Neuron (in vitro differentiated cells): Measurements from ENCODE around the gene RALGPS2.

Source experiments
- H2AFZ ChIP-seq: one replicate; pipeline ENCODE4 v1.6.1; 2013; ENCODE audit warnings: low read depth, mild to moderate bottlenecking, inconsistent platforms, low read length, moderate library complexity
- H3K27me3 ChIP-seq: one replicate; pipeline ENCODE4 v1.6.1; 2013; ENCODE audit warnings: low read length; ENCODE audit not compliant: insufficient read depth
- H3K36me3 ChIP-seq: one replicate; pipeline ENCODE4 v1.6.1; 2013; ENCODE audit warnings: low read length; ENCODE audit not compliant: insufficient read depth
- H3K4me1 ChIP-seq: one replicate; pipeline ENCODE4 v1.6.1; 2013; ENCODE audit warnings: low read length; ENCODE audit not compliant: insufficient read depth
- H3K4me3 ChIP-seq: 2 replicates; pipeline ENCODE4 v1.5.1; 2013; ENCODE audit warnings: mild to moderate bottlenecking, low read length, moderate library complexity
- H3K9me3 ChIP-seq: one replicate; pipeline ENCODE4 v1.6.1; 2013; ENCODE audit warnings: low read length

RALGPS2 gene

GRCh38 chr1:178724728-178725465, at the start of gene RALGPS2:
Gene RALGPS2 (plus strand): TSS chr1:178725244. CDS start chr1:178776765, 51,521 bp downstream.
- peaks cover under 1% of the 10 kb centered on the region for H3K9me3 ChIP-seq
- no peaks in the 10 kb centered on the region for H3K27me3 ChIP-seq
- peak within 1 kb of the TSS; percentile 98 for H2AFZ ChIP-seq
- peaks cover 23% of the 10 kb centered on the region for H3K4me1 ChIP-seq
- peak within 1 kb of the TSS; percentile 91 for H3K4me3 ChIP-seq
- no peaks in the 10 kb centered on the region for H3K36me3 ChIP-seq

- no peaks in the 10 kb centered on the region for H3K27me3 ChIP-seq
- H3K9me3 ChIP-seq = no peaks in the 10 kb centered on the region
- no peak overlapping the region for H2AFZ ChIP-seq
- no peaks in the 10 kb centered on the region for H3K4me1 ChIP-seq
- no peaks in the 10 kb centered on the region for H3K36me3 ChIP-seq
- no peak overlapping the region for H3K4me3 ChIP-seq
Observed at GRCh38 chr1:178679237-178679636, 45.8 kb upstream of the RALGPS2 start.

- H3K4me3 ChIP-seq = no peak overlapping the region
- no peak overlapping the region for H2AFZ ChIP-seq
- H3K27me3 ChIP-seq = no peaks in the 10 kb centered on the region
- H3K36me3 ChIP-seq = no peaks in the 10 kb centered on the region
- H3K9me3 ChIP-seq = no peaks in the 10 kb centered on the region
- H3K4me1 ChIP-seq = no peaks in the 10 kb centered on the region
Observed at GRCh38 chr1:178682429-178682828, 42.6 kb upstream of the RALGPS2 start.

- H3K4me1 ChIP-seq = no peaks in the 10 kb centered on the region
- no peaks in the 10 kb centered on the region for H3K9me3 ChIP-seq
- H3K36me3 ChIP-seq = no peaks in the 10 kb centered on the region
- no peak overlapping the region for H2AFZ ChIP-seq
- no peak overlapping the region for H3K4me3 ChIP-seq
- no peaks in the 10 kb centered on the region for H3K27me3 ChIP-seq
Observed at GRCh38 chr1:178682886-178683285, 42.2 kb upstream of the RALGPS2 start.

- Histone ChIP-seq H2AFZ (no peak overlapping the region), H3K36me3 (no peaks in the 10 kb centered on the region), H3K4me3 (no peak overlapping the region), H3K27me3 (no peaks in the 10 kb centered on the region), H3K4me1 (no peaks in the 10 kb centered on the region), H3K9me3 (no peaks in the 10 kb centered on the region)
Observed at GRCh38 chr1:178683291-178683690, 41.8 kb upstream of the RALGPS2 start.

- H3K36me3 ChIP-seq = no peaks in the 10 kb centered on the region
- no peak overlapping the region for H2AFZ ChIP-seq
- no peak overlapping the region for H3K4me3 ChIP-seq
- no peaks in the 10 kb centered on the region for H3K9me3 ChIP-seq
- H3K4me1 ChIP-seq = no peaks in the 10 kb centered on the region
- H3K27me3 ChIP-seq = no peaks in the 10 kb centered on the region
Observed at GRCh38 chr1:178684111-178684510, 40.9 kb upstream of the RALGPS2 start.

GRCh38 chr1:178684542-178685000, 40.5 kb upstream of the RALGPS2 start:
- no peak overlapping the region for H3K4me3 ChIP-seq
- H3K27me3 ChIP-seq = no peaks in the 10 kb centered on the region
- no peak overlapping the region for H2AFZ ChIP-seq
- H3K36me3 ChIP-seq = no peaks in the 10 kb centered on the region
- no peaks in the 10 kb centered on the region for H3K9me3 ChIP-seq
- no peaks in the 10 kb centered on the region for H3K4me1 ChIP-seq

GRCh38 chr1:178686407-178686806, 38.6 kb upstream of the RALGPS2 start:
- Histone ChIP-seq H3K27me3 (no peaks in the 10 kb centered on the region), H3K9me3 (no peaks in the 10 kb centered on the region), H2AFZ (no peak overlapping the region), H3K4me3 (no peak overlapping the region), H3K36me3 (no peaks in the 10 kb centered on the region), H3K4me1 (no peaks in the 10 kb centered on the region)

GRCh38 chr1:178688244-178688643, 36.8 kb upstream of the RALGPS2 start:
- H2AFZ ChIP-seq = no peak overlapping the region
- no peaks in the 10 kb centered on the region for H3K36me3 ChIP-seq
- H3K27me3 ChIP-seq = no peaks in the 10 kb centered on the region

GRCh38 chr1:178689769-178690168, 35.3 kb upstream of the RALGPS2 start:
- no peaks in the 10 kb centered on the region for H3K36me3 ChIP-seq
- H3K4me3 ChIP-seq = no peak overlapping the region
- no peaks in the 10 kb centered on the region for H3K9me3 ChIP-seq
- H3K4me1 ChIP-seq = no peaks in the 10 kb centered on the region
- no peak overlapping the region for H2AFZ ChIP-seq
- no peaks in the 10 kb centered on the region for H3K27me3 ChIP-seq

More at GRCh38 chr1:178688244-178688643, 36.8 kb upstream of the RALGPS2 start:
- Histone ChIP-seq H3K9me3 (no peaks in the 10 kb centered on the region), H3K4me3 (no peak overlapping the region), H3K4me1 (no peaks in the 10 kb centered on the region)

GRCh38 chr1:178690496-178690895, 34.5 kb upstream of the RALGPS2 start:
- Histone ChIP-seq H3K36me3 (no peaks in the 10 kb centered on the region), H2AFZ (no peak overlapping the region), H3K9me3 (no peaks in the 10 kb centered on the region), H3K27me3 (no peaks in the 10 kb centered on the region), H3K4me3 (no peak overlapping the region), H3K4me1 (no peaks in the 10 kb centered on the region)

GRCh38 chr1:178692564-178693327, 32.3 kb upstream of the RALGPS2 start:
- H3K36me3 ChIP-seq = no peaks in the 10 kb centered on the region
- H3K27me3 ChIP-seq = no peaks in the 10 kb centered on the region
- H3K9me3 ChIP-seq = no peaks in the 10 kb centered on the region
- H2AFZ ChIP-seq = no peak overlapping the region
- no peak overlapping the region for H3K4me3 ChIP-seq
- no peaks in the 10 kb centered on the region for H3K4me1 ChIP-seq

GRCh38 chr1:178693366-178693765, 31.7 kb upstream of the RALGPS2 start:
- H2AFZ ChIP-seq = no peak overlapping the region
- no peaks in the 10 kb centered on the region for H3K36me3 ChIP-seq
- H3K4me1 ChIP-seq = no peaks in the 10 kb centered on the region
- H3K9me3 ChIP-seq = no peaks in the 10 kb centered on the region
- H3K27me3 ChIP-seq = no peaks in the 10 kb centered on the region
- H3K4me3 ChIP-seq = no peak overlapping the region
